Gastroesophageal sphincter (tissue), 4 donors: Measurements from ENCODE around the gene KRTAP12-3. TPM values are rescaled to one million over a fixed set of nuclear protein-coding genes. Genes with fewer than 3 reads are reported as not detected.

Experiments
- ATAC-seq: fragments of 150-250 bp; one replicate; pipeline ENCODE4 v1.9.1; 2016; ENCODE audit warnings: mild to moderate bottlenecking, moderate library complexity
- H3K27ac ChIP-seq, 4 donors: fragments of 200-600 bp; sonication (generic) in 3 of 4; 1 replicate in 3 of 4; 2 replicates in 1 of 4; pipeline ENCODE4 v1.5.1; 2016 to 2019
- H3K27me3 ChIP-seq: fragments of 200-600 bp; sonication (generic); one replicate; pipeline ENCODE4 v1.5.1; 2019
- H3K36me3 ChIP-seq, 2 donors: fragments of 200-600 bp; sonication (generic); one replicate each; pipeline ENCODE4 v1.5.1; 2019; ENCODE audit warnings: control low read depth in 1 of 2
- H3K4me1 ChIP-seq, 3 donors: fragments of 200-600 bp; sonication (generic); 1 replicate in 2 of 3; 2 replicates in 1 of 3; pipeline ENCODE4 v1.5.1; 2016 to 2019; ENCODE audit warnings: control low read depth in 2 of 3
- H3K4me3 ChIP-seq, 2 donors: fragments of 200-600 bp; sonication (generic); one replicate each; pipeline ENCODE4 v1.5.1; 2019; ENCODE audit warnings: mild to moderate bottlenecking in 1 of 2, moderate library complexity in 1 of 2
- H3K9me3 ChIP-seq, 3 donors: fragments of 200-600 bp; sonication (generic); one replicate each; pipeline ENCODE4 v1.5.1; 2017 to 2019; ENCODE audit warnings: control low read depth in 2 of 3
- EP300 ChIP-seq: sonication (generic); formaldehyde crosslinking; IDR thresholded peaks from one replicate; pipeline ENCODE4 v1.6.1; 2017; ENCODE audit warnings: antibody characterized with exemption, mild to moderate bottlenecking
- POLR2A ChIP-seq, 2 donors: fragments of 450-650 bp; IDR thresholded peaks; one replicate each; pipeline ENCODE4 v1.6.1; 2017; ENCODE audit warnings: antibody characterized with exemption in 2 of 2, mild to moderate bottlenecking in 2 of 2, moderate library complexity in 1 of 2
- POLR2AphosphoS5 ChIP-seq: sonication (generic); formaldehyde crosslinking; IDR thresholded peaks from one replicate; pipeline ENCODE4 v1.6.1; 2017; ENCODE audit warnings: antibody characterized with exemption
- WGBS, 2 donors: methylation state at CpG; one replicate each; pipeline ENCODE4 v1.1.5; 2018; ENCODE audit warnings: low coverage in 1 of 2; 5-methylcytosine and 5-hydroxymethylcytosine counted together
- total RNA-seq, 4 donors: library from RNA; depleted of rRNA; stranded (reverse); fragments of >200 nt; gene quantifications; one replicate each; pipeline ENCODE4 v1.1.0, GENCODE V29; 2016
- TF ChIP-seq, protein P1 (sequence below), 4 experiments: fragments of 200-600 bp in 2 of 4; fragments of 450-650 bp in 2 of 4; sonication (generic) in 1 of 4; IDR thresholded peaks; one replicate each; pipeline ENCODE4 v1.5.1; 2017 to 2019; ENCODE audit warnings: antibody characterized with exemption in 4 of 4, mild to moderate bottlenecking in 2 of 4, moderate library complexity in 2 of 4

KRTAP12-3 gene
- total RNA-seq, 4 donors from 2014 or later: not detected

DNA sequence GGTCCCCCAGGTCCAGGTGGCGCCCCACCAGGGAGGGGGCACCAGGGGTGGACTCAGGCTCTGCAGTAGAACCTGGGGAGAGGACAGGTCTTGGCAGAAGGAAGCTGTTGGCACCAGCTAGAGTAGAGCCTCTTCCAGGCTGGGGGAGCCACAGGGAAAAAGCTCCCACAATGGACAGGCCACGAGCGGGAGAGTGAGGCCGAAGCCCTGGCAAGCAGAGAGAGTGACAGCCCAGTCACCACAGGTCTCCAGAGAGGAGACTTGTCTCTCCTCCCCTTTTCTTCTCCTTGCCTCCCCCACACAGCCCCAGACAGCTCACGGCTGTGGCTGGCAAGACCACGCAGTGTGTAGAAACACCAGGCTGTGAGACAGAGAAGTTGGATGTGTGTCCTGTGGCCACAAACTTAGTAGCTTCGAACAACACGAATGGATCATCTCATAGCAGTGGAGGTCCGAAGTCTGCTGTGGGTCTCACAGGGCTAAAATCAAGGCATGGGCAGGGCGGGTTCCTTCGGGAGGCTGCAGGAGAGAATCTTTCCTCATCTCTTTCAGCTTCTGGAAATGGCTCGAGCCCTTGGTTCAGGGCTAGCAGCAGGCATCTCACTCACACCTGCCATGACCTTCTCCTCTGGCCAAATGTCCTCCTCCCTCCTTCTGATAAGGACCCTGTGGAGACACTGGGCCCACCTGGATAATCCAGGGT is 6.6 kb upstream of the KRTAP12-3 start:
- 61 to 100% methylated on average over 2 to 3 of the region's 12 CpGs for whole genome bisulfite sequencing, 2 donors
- Histone ChIP-seq H3K27me3 (peaks cover 55% of the 10 kb centered on the region), H3K4me1 (no peaks in the 10 kb centered on the region), H3K36me3 (no peaks in the 10 kb centered on the region), H3K9me3 (no peaks in the 10 kb centered on the region), H3K4me3 (no peak overlapping the region), H3K27ac (no peak overlapping the region)
- TF ChIP-seq EP300 (no peak), POLR2AphosphoS5 (no peak), POLR2A (IDR thresholded peaks at IDR 0.05) (no peak)
- TF ChIP-seq, protein P1, sequence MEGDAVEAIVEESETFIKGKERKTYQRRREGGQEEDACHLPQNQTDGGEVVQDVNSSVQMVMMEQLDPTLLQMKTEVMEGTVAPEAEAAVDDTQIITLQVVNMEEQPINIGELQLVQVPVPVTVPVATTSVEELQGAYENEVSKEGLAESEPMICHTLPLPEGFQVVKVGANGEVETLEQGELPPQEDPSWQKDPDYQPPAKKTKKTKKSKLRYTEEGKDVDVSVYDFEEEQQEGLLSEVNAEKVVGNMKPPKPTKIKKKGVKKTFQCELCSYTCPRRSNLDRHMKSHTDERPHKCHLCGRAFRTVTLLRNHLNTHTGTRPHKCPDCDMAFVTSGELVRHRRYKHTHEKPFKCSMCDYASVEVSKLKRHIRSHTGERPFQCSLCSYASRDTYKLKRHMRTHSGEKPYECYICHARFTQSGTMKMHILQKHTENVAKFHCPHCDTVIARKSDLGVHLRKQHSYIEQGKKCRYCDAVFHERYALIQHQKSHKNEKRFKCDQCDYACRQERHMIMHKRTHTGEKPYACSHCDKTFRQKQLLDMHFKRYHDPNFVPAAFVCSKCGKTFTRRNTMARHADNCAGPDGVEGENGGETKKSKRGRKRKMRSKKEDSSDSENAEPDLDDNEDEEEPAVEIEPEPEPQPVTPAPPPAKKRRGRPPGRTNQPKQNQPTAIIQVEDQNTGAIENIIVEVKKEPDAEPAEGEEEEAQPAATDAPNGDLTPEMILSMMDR (IDR thresholded peaks at IDR 0.05): no peak
- ATAC-seq: no peak

DNA sequence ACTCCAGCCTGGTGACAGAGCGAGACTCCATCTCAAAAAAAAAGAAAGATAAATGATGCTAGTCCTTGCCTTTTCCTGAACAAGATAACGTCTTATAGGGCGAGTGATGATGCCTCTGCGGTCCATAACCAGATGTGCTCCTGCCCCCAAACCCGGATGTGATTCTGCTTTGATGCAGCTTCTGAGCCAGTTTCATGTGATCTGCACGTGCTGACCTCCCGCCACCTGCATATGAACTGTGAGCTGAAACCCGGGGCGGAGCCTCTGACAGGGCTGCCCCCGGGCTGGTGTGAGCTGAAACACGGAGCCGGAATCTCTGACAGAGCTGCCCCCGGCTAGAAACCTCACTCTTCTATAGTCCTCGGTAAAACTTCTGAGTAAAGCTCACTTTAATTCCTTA is 4.6 kb upstream of the KRTAP12-3 start:
- Histone ChIP-seq H3K27me3 (peaks cover 49% of the 10 kb centered on the region), H3K4me1 (no peaks in the 10 kb centered on the region), H3K4me3 (no peak overlapping the region), H3K36me3 (no peaks in the 10 kb centered on the region), H3K27ac (no peak overlapping the region), H3K9me3 (peaks cover 0 to 10% (median 0%) of the 10 kb centered on the region in 3 donors)
- 39 to 43% methylated on average over 2 to 11 of the region's 14 CpGs for WGBS, 2 donors
- TF ChIP-seq, protein P1 (IDR thresholded peaks at IDR 0.05): no peak
- no peak for TF ChIP-seq POLR2A (IDR thresholded peaks at IDR 0.05)
- no peak for TF ChIP-seq POLR2AphosphoS5
- no peak for TF ChIP-seq EP300
- no peak for ATAC-seq

DNA sequence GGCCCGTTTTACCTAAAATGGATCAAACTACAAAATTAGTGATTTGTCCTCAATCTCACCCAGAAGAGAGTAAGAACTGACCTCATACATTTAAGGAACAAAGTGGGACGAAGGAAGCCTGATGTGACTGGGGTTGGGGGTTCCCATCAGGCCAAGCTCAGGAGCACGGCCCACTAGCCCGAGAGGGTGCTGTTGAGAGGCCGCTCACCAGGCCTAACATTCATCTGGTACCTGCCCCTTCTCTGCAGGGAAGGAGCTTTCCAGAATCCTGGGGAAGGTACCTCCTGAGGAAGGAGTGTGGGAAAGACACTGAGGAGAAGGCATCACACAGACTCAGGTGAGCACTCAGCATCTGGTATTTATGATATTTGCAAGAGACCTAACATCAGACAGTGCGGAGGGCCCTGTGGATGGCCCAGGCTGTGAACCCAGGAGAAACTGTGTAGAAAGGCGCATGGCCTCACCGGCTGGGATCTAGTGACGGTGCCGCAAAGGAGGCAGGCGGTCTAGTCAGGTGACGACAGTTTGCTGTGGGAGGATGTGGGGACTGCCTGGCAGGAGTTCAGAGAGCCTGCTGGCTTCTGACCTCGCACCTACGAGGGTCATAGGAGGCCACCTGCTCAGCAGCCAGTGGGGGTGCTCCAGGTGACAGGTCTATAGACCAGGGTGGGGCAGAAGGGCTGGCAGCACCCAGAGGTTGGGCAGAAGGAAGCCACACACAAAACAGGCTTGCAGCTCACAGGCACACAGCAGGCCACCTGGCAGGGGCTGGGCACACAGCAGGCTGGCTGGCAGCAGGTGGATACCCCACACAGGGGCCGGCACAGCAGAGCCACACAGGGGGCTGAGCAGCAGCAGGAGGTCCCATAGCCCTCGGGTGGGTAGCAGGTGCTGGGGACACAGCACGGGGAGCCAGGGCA is 3.8 kb upstream of the KRTAP12-3 start:
- H3K36me3 ChIP-seq: no peaks in the 10 kb centered on the region
- TF ChIP-seq EP300 (no peak), POLR2AphosphoS5 (no peak), POLR2A (IDR thresholded peaks at IDR 0.05) (no peak)
- TF ChIP-seq, protein P1 (IDR thresholded peaks at IDR 0.05): no peak
- H3K27me3 ChIP-seq: peaks cover 49% of the 10 kb centered on the region
- no peaks in the 10 kb centered on the region for H3K4me1 ChIP-seq
- ATAC-seq: no peak
- H3K9me3 ChIP-seq: peaks cover 0 to 10% (median 0%) of the 10 kb centered on the region in 3 donors
- no peak overlapping the region for H3K27ac ChIP-seq
- 62 to 78% methylated on average over 4 to 7 of the region's 17 CpGs for WGBS, 2 donors
- no peak overlapping the region for H3K4me3 ChIP-seq

DNA sequence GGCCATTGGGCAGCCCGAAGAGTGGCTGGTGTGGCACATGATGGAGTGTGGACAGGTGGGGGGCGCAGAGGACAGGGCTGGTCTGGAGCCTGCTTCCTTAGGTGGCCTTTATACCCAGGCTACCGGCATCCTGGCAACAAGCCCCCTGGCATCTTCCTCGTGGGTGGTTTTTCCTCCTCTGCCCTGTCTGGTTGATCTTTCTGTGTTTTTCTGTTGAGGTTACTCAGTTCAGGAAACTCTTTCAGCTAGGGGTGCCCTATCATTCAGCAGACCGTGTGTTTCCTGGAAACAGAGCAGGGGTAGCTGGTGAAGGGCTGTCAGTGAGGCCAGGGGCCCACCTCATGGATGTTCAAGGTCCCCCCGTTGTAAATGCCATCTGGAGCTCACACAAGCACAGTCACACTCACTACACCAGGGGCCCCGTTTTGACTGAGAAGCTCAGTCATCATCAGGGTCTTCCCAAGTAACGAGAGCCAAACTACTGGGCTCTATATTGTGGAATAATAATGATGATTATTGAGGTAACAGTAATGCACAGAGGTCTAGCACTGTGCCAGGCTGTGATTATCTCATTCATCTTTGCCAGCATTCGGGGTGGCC is 3.1 kb upstream of the KRTAP12-3 start, which contains the start of gene KRTAP12-4:
Gene KRTAP12-4, minus strand, starts transcription at position 84 of the 600 bp plus-strand sequence. Its CDS starts 45 bp downstream, at position 39.
- H3K36me3 ChIP-seq: no peaks in the 10 kb centered on the region
- peaks cover 0 to 10% (median 0%) of the 10 kb centered on the region in 3 donors for H3K9me3 ChIP-seq
- H3K27me3 ChIP-seq: peaks cover 48% of the 10 kb centered on the region
- TF ChIP-seq, protein P1 (IDR thresholded peaks at IDR 0.05): no peak
- TF ChIP-seq POLR2A (IDR thresholded peaks at IDR 0.05): no peak
- no peak for TF ChIP-seq POLR2AphosphoS5
- TF ChIP-seq EP300: no peak
- 61 to 90% methylated on average over 2 to 6 of the region's 9 CpGs for WGBS, 2 donors
- no peaks in the 10 kb centered on the region for H3K4me1 ChIP-seq
- no peak for ATAC-seq
- no peak within 1 kb of the TSS for H3K4me3 ChIP-seq
- H3K27ac ChIP-seq: no peak within 1 kb of the TSS
